Measurements from ENCODE around the gene C3.

C3 gene

GRCh38 chr19:6730153-6730804 is 9.8 kb upstream of the C3 start:
- Histone ChIP-seq H3K27me3 (no peaks in the 10 kb centered on the region), H3K27ac (no peak overlapping the region), H3K4me1 (ENCODE audit: control insufficient read depth in 1 of 2, insufficient read depth in 1 of 2, low read depth in 1 of 2, low read length in 1 of 2) (peaks cover 35% of the 10 kb centered on the region in 2 experiments), H3K9me3 (no peaks in the 10 kb centered on the region), H3K36me3 (peaks cover 43% of the 10 kb centered on the region), H3K4me3 (ENCODE audit: low read depth in 1 of 2, low read length in 1 of 2) (peak overlapping the region in 1 of 2 experiments; percentile 29)
- no peak for TF ChIP-seq CTCF (IDR thresholded peaks at IDR 0.05)

- Histone ChIP-seq H3K4me1 (ENCODE audit: control insufficient read depth in 1 of 2, insufficient read depth in 1 of 2, low read depth in 1 of 2, low read length in 1 of 2) (peaks cover 41% of the 10 kb centered on the region in 2 experiments), H3K4me3 (ENCODE audit: low read depth in 1 of 2, low read length in 1 of 2) (peak overlapping the region in 1 of 2 experiments; percentile 29), H3K27me3 (no peaks in the 10 kb centered on the region), H3K27ac (peak overlapping the region; percentile 86), H3K36me3 (peaks cover 38% of the 10 kb centered on the region), H3K9me3 (no peaks in the 10 kb centered on the region)
- TF ChIP-seq CTCF (IDR thresholded peaks at IDR 0.05) = no peak
Observed at GRCh38 chr19:6729573-6730152, 9.2 kb upstream of the C3 start.

GRCh38 chr19:6728346-6728745 is 7.9 kb upstream of the C3 start:
- H3K4me3 ChIP-seq (ENCODE audit: low read depth in 1 of 2, low read length in 1 of 2) = peak overlapping the region; percentile 33 to 54
- peak overlapping the region; percentile 86 for H3K27ac ChIP-seq
- H3K36me3 ChIP-seq = peaks cover 28% of the 10 kb centered on the region
- no peaks in the 10 kb centered on the region for H3K9me3 ChIP-seq
- H3K4me1 ChIP-seq (ENCODE audit: control insufficient read depth in 1 of 2, insufficient read depth in 1 of 2, low read depth in 1 of 2, low read length in 1 of 2) = peaks cover 54% of the 10 kb centered on the region in 2 experiments
- no peak for TF ChIP-seq CTCF (IDR thresholded peaks at IDR 0.05)
- no peaks in the 10 kb centered on the region for H3K27me3 ChIP-seq

GRCh38 chr19:6725513-6726231 is 5.2 kb upstream of the C3 start:
- H3K27me3 ChIP-seq = no peaks in the 10 kb centered on the region
- H3K4me1 ChIP-seq (ENCODE audit: control insufficient read depth in 1 of 2, insufficient read depth in 1 of 2, low read depth in 1 of 2, low read length in 1 of 2) = peaks cover 81% of the 10 kb centered on the region in 2 experiments
- no peaks in the 10 kb centered on the region for H3K9me3 ChIP-seq
- no peak overlapping the region for H3K27ac ChIP-seq
- TF ChIP-seq CTCF (IDR thresholded peaks at IDR 0.05) = no peak
- no peak overlapping the region for H3K4me3 ChIP-seq (ENCODE audit: low read depth in 1 of 2, low read length in 1 of 2)
- H3K36me3 ChIP-seq = peaks cover 2% of the 10 kb centered on the region

- no peaks in the 10 kb centered on the region for H3K9me3 ChIP-seq
- no peak for TF ChIP-seq CTCF (IDR thresholded peaks at IDR 0.05)
- H3K4me3 ChIP-seq (ENCODE audit: low read depth in 1 of 2, low read length in 1 of 2) = no peak overlapping the region
- no peaks in the 10 kb centered on the region for H3K27me3 ChIP-seq
- H3K27ac ChIP-seq = no peak overlapping the region
- peaks cover 86 to 89% of the 10 kb centered on the region in 2 experiments for H3K4me1 ChIP-seq (ENCODE audit: control insufficient read depth in 1 of 2, insufficient read depth in 1 of 2, low read depth in 1 of 2, low read length in 1 of 2)
- H3K36me3 ChIP-seq = no peaks in the 10 kb centered on the region
Observed at GRCh38 chr19:6724631-6725492, 4.4 kb upstream of the C3 start.

Measured in neutrophil (primary cell).